K562 (cell line): ENCODE data around the gene NPHP3. TPM values are rescaled to one million over a fixed set of nuclear protein-coding genes. Genes with fewer than 3 reads are reported as not detected.

Experiments used
- C11orf30 ChIP-seq: fragments of 450-650 bp; IDR thresholded peaks from 2 replicates; pipeline ENCODE4 v1.6.1; 2016; ENCODE audit warnings: low read depth, mild to moderate bottlenecking
- ELF4 ChIP-seq: fragments of 450-650 bp; formaldehyde crosslinking; IDR thresholded peaks from 2 replicates; pipeline ENCODE4 v1.4.0; 2022; ENCODE audit warnings: missing genetic modification characterization
- ETV5 ChIP-seq: sonication (generic); formaldehyde crosslinking; IDR thresholded peaks from 2 replicates; pipeline ENCODE4 v1.4.0; 2020; ENCODE audit warnings: low read depth, mild to moderate bottlenecking, missing genetic modification reagents
- FOXA3 ChIP-seq, 2 experiments: fragments of 450-650 bp in 1 of 2; sonication (generic) in 1 of 2; formaldehyde crosslinking; IDR thresholded peaks in 1 of 2; conservative IDR thresholded peaks in 1 of 2; 2 replicates each; pipeline versions ENCODE4 v1.4.0 to v1.8.0; 2020 to 2022; ENCODE audit warnings: mild to moderate bottlenecking in 2 of 2, missing genetic modification reagents in 1 of 2
- ID3 ChIP-seq, 2 experiments: fragments of 250-450 bp in 1 of 2; fragments of 450-650 bp in 1 of 2; sonication (Bioruptor Pico) in 1 of 2; IDR thresholded peaks; 2 replicates each; pipeline versions ENCODE4 v1.6.1 to v1.8.0; 2016 to 2021; ENCODE audit warnings: mild to moderate bottlenecking in 2 of 2, moderate library complexity in 2 of 2, missing compliant biosample characterization in 1 of 2, missing genetic modification characterization in 1 of 2
- L3MBTL2 ChIP-seq: fragments of 450-650 bp; IDR thresholded peaks from 2 replicates; pipeline ENCODE4 v1.6.1; 2016; ENCODE audit warnings: mild to moderate bottlenecking, moderate library complexity
- MAFF ChIP-seq: IDR thresholded peaks from 2 replicates; pipeline ENCODE4 v1.6.1; 2012; ENCODE audit warnings: low read length, improper control_type of control experiment
- MCM3 ChIP-seq: fragments of 450-650 bp; IDR thresholded peaks from 2 replicates; pipeline ENCODE4 v1.6.1; 2016
- MTA1 ChIP-seq: fragments of 450-650 bp; IDR thresholded peaks from 2 replicates; pipeline ENCODE4 v1.6.1; 2017; ENCODE audit warnings: borderline replicate concordance
- NR2C1 ChIP-seq, 2 experiments: fragments of 450-650 bp; IDR thresholded peaks; 2 replicates each; pipeline ENCODE4 v1.6.1; 2017; ENCODE audit warnings: mild to moderate bottlenecking in 2 of 2, antibody characterized with exemption in 1 of 2, inconsistent platforms in 1 of 2, missing compliant biosample characterization in 1 of 2, missing genetic modification characterization in 1 of 2
- NR4A1 ChIP-seq, 2 experiments: fragments of 250-450 bp in 1 of 2; fragments of 450-650 bp in 1 of 2; sonication (Bioruptor Pico) in 1 of 2; IDR thresholded peaks; 2 replicates each; pipeline versions ENCODE4 v1.4.0 to v1.6.1; 2016 to 2020; ENCODE audit warnings: mild to moderate bottlenecking in 2 of 2, missing compliant biosample characterization in 1 of 2, missing genetic modification characterization in 1 of 2, moderate library complexity in 1 of 2
- PHF21A ChIP-seq: fragments of 450-650 bp; IDR thresholded peaks from 2 replicates; pipeline ENCODE4 v1.6.1; 2017; ENCODE audit warnings: low read depth, borderline replicate concordance
- RBM25 ChIP-seq: fragments of 200-400 bp; formaldehyde crosslinking; IDR thresholded peaks from 2 replicates; pipeline ENCODE4 v1.6.1; 2018; ENCODE audit warnings: low read length, low read depth, moderate library complexity; ENCODE audit not compliant: severe bottlenecking
- SRSF7 ChIP-seq: fragments of 200-400 bp; formaldehyde crosslinking; optimal IDR thresholded peaks from 2 replicates; pipeline ENCODE3; 2017; ENCODE audit warnings: mild to moderate bottlenecking, low read depth, low read length
- TCF7 ChIP-seq: sonication (generic); IDR thresholded peaks from 2 replicates; pipeline ENCODE4 v1.6.1; 2016; ENCODE audit warnings: antibody characterized with exemption, borderline replicate concordance
- TEAD1 ChIP-seq, 2 experiments: fragments of 450-650 bp in 1 of 2; sonication (generic) in 1 of 2; formaldehyde crosslinking; IDR thresholded peaks; 2 replicates each; pipeline versions ENCODE4 v1.4.0 to v1.8.0; 2020 to 2022; ENCODE audit warnings: mild to moderate bottlenecking in 2 of 2, missing genetic modification reagents in 1 of 2
- ZBTB33 ChIP-seq: sonication (generic); formaldehyde crosslinking; IDR thresholded peaks from 2 replicates; pipeline ENCODE4 v1.8.1; 2023; ENCODE audit warnings: mild to moderate bottlenecking, missing genetic modification reagents
- ZFX ChIP-seq: sonication (generic); formaldehyde crosslinking; IDR thresholded peaks from 2 replicates; pipeline ENCODE4 v1.8.0; 2022; ENCODE audit warnings: mild to moderate bottlenecking, missing genetic modification reagents, moderate library complexity
- ZNF121 ChIP-seq: sonication (generic); formaldehyde crosslinking; conservative IDR thresholded peaks from 2 replicates; pipeline ENCODE4 v1.8.0; 2022; ENCODE audit warnings: missing genetic modification reagents
- ZNF124 ChIP-seq: sonication (generic); formaldehyde crosslinking; IDR thresholded peaks from 2 replicates; pipeline ENCODE4 v1.8.1; 2022; ENCODE audit warnings: missing genetic modification reagents
- ZNF217 ChIP-seq: sonication (generic); formaldehyde crosslinking; IDR thresholded peaks from 2 replicates; pipeline ENCODE4 v1.8.0; 2022; ENCODE audit warnings: mild to moderate bottlenecking, missing genetic modification reagents
- ZNF436 ChIP-seq: fragments of 250-450, 450-650 bp; sonication (Bioruptor Pico); formaldehyde crosslinking; IDR thresholded peaks from 2 replicates; pipeline ENCODE4 v1.7.0; 2020; ENCODE audit warnings: mild to moderate bottlenecking
- ZNF696 ChIP-seq: fragments of 250-450 bp; sonication (Bioruptor Pico); conservative IDR thresholded peaks from 2 replicates; pipeline ENCODE4 v1.4.0; 2020; ENCODE audit warnings: mild to moderate bottlenecking, moderate library complexity
- ZNF75A ChIP-seq: fragments of 450-650 bp; formaldehyde crosslinking; IDR thresholded peaks from 2 replicates; pipeline ENCODE4 v1.4.0; 2020; ENCODE audit warnings: mild to moderate bottlenecking
- ZNF79 ChIP-seq: fragments of 250-450 bp; sonication (Bioruptor Pico); IDR thresholded peaks from 2 replicates; pipeline ENCODE4 v1.4.0; 2020; ENCODE audit warnings: low read depth, mild to moderate bottlenecking, moderate library complexity
- polyA plus RNA-seq, 8 experiments: library from polyadenylated mRNA; depleted of rRNA in 4 of 8; stranded (reverse) in 5 of 8; unstranded in 3 of 8; fragments of >200 nt; fragmentation: Nextera tagmentation in 2 of 8; fragmentation: Illumina TruSeq in 1 of 8; extraction: Ambion mirVana in 2 of 8; extraction: Trizol in 1 of 8; gene quantifications; 2 replicates each; pipeline versions ENCODE4 v1.2.1 to v1.2.3, GENCODE V29; 2011 to 2014; ENCODE audit warnings: inconsistent platforms in 1 of 8, missing spikeins in 1 of 8
- total RNA-seq, 7 experiments: library from RNA; depleted of rRNA in 6 of 7; stranded (reverse); fragments of >200 nt in 6 of 7; fragmentation: Illumina TruSeq in 2 of 7; extraction: Trizol in 2 of 7; gene quantifications; 2 replicates each; pipeline versions ENCODE4 v1.2.1 to v1.2.3, GENCODE V29; 2011 to 2021; ENCODE audit warnings: low replicate concordance in 1 of 7
- TF ChIP-seq, protein P1 (sequence below): fragments of 250-450 bp; sonication (Bioruptor Pico); IDR thresholded peaks from 2 replicates; pipeline ENCODE4 v1.4.0; 2020; ENCODE audit warnings: mild to moderate bottlenecking, moderate library complexity

The NPHP3 gene
- total and polyA plus RNA-seq, 9 of the 15 experiments (the other 6 are each of a cell fraction or from before 2014, with no cell fraction given), result 0.62 to 13.2 (median 5.8) TPM

DNA sequence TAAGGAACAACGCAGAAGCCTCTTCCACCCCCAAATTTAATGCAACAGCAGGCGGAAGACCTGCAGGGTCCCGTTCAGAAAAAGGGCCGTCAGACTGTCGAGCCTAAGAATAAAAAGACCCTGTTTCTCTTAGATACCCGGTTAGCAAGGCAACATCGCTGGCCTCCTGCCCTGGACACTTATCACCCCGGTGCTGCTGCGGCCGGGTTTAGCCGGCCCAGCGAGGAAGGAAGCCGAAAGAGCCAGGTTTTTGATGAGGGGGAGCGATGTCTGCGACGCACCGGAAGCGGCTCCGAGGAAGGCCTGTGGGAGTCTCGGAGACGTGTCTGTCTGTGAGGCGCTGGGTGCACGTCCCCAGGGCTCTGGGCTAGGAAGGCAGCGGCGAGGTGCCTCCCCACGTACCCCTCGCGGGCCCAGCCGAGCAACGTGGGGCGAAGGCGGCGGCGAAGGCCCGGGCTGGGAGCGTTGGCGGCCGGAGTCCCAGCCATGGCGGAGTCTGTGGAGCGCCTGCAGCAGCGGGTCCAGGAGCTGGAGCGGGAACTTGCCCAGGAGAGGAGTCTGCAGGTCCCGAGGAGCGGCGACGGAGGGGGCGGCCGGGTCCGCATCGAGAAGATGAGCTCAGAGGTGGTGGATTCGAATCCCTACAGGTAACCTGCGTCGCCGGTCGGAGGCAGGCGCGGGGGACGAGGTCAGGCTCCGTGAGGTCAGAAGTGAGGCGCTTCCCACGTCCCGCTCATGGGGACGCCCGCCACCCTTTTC is 62.0 kb downstream of the NPHP3 start, which contains the start of gene UBA5 (continued):
- TF ChIP-seq TEAD1 (CRISPR knock-in tag; IDR thresholded peaks at IDR 0.05) (no peak), ELF4 (no peak), MCM3 (no peak), MAFF (no peak), MTA1 (no peak), ZNF217 (CRISPR knock-in tag) (no peak), ID3 (CRISPR knock-in tag; IDR thresholded peaks at IDR 0.05) (no peak), ID3 (tag; IDR thresholded peaks at IDR 0.05) (no peak), L3MBTL2 (no peak), ZNF121 (CRISPR knock-in tag) (no peak), SRSF7 (no peak), ZBTB33 (CRISPR knock-in tag) (no peak), NR2C1 (IDR thresholded peaks at IDR 0.05) (0 out of 2 replicates have a peak, but pooled peaks have one; percentile 12), NR2C1 (tag; IDR thresholded peaks at IDR 0.05) (no peak), ZNF436 (CRISPR knock-in tag) (no peak), ZNF79 (CRISPR knock-in tag) (no peak), ZNF696 (CRISPR knock-in tag) (no peak), C11orf30 (peak; percentile 89), TCF7 (no peak), RBM25 (no peak), FOXA3 (CRISPR knock-in tag; conservative IDR thresholded peaks at IDR 0.05 in 1 of 2, IDR thresholded peaks at IDR 0.05 in 1 of 2) (no peak), ETV5 (CRISPR knock-in tag) (peak; percentile 21; the same call in 1 of the 2 replicates), NR4A1 (CRISPR knock-in tag; IDR thresholded peaks at IDR 0.05) (no peak), NR4A1 (tag; IDR thresholded peaks at IDR 0.05) (no peak), PHF21A (no peak), ZFX (peak; percentile 91), ZNF124 (CRISPR knock-in tag) (no peak), ZNF75A (CRISPR knock-in tag) (no peak)
- TF ChIP-seq, protein P1, sequence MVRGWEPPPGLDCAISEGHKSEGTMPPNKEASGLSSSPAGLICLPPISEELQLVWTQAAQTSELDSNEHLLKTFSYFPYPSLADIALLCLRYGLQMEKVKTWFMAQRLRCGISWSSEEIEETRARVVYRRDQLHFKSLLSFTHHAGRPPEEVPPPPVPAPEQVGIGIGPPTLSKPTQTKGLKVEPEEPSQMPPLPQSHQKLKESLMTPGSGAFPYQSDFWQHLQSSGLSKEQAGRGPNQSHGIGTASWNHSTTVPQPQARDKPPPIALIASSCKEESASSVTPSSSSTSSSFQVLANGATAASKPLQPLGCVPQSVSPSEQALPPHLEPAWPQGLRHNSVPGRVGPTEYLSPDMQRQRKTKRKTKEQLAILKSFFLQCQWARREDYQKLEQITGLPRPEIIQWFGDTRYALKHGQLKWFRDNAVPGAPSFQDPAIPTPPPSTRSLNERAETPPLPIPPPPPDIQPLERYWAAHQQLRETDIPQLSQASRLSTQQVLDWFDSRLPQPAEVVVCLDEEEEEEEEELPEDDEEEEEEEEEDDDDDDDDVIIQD (CRISPR knock-in tag), result no peak
